ENCODE data around the gene BACE1.

BACE1 gene

DNA sequence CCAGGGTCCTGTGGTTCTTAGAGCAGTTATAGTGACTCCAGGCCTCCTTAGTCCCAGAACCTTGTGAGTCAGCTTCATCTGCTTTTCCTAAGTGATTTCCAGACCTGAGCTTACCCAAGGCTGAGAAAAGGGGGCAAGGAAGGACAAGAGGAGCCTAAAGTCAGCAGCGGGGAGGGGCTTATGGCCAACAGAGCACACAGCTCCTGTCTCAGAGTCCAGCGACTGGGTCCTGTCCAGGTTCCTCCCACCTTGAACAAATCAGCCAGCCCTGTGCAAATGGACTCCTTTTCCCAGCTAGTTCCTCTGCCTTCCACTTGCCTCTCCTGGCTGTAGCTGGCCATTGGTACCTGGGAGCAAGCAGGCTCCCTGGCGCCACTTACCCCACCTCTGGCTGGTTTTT is 10.9 kb downstream of the BACE1 start:
- no peak for DNase-seq

- DNase-seq = no peak
Observed at GRCh38 chr11:117303646-117304315, 12.3 kb downstream of the BACE1 start.

DNA sequence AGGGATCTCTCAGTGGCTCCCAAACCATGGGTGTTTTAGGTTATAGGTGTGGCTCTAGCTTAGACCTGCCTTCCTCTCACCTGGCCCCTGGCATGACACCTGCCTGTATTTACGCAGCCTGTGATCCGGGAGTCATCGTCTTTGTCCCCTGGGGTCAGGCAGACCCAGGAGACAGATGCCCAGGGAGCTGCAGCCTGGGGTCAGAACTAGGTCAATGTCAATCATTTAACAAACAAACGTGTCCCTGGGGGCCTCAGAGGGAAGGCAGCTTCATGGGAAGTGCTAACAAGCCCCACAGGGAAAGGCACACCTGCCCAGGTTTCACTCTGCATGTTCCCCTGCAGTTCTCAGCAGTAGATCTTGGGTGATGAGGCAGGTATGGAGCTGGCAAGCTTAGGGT is 13.0 kb downstream of the BACE1 start:
- DNase-seq = no peak

DNA sequence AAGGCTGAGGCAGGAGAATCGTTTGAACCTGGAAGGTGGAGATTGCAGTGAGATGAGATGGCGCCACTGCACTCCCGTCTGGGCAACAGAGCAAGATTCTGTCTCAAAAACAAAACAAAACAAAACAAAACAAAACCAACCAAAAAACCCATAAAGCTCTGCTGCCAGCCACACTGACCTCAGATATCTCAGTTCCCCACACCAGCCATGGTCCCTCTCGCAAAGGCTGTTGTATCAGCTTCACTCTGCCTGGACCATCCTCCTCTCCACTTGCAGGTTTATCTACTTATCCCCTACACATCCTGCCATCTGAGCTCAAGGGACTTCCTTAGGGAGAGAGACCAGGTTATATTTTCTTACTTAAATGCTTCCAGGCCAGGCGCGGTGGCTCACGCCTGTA is 13.8 kb downstream of the BACE1 start:
- no peak for DNase-seq

- no peak for DNase-seq
Observed at GRCh38 chr11:117300773-117301172, 15.3 kb downstream of the BACE1 start.

GRCh38 chr11:117300283-117300663 is 15.8 kb downstream of the BACE1 start:
- no peak for DNase-seq

DNA sequence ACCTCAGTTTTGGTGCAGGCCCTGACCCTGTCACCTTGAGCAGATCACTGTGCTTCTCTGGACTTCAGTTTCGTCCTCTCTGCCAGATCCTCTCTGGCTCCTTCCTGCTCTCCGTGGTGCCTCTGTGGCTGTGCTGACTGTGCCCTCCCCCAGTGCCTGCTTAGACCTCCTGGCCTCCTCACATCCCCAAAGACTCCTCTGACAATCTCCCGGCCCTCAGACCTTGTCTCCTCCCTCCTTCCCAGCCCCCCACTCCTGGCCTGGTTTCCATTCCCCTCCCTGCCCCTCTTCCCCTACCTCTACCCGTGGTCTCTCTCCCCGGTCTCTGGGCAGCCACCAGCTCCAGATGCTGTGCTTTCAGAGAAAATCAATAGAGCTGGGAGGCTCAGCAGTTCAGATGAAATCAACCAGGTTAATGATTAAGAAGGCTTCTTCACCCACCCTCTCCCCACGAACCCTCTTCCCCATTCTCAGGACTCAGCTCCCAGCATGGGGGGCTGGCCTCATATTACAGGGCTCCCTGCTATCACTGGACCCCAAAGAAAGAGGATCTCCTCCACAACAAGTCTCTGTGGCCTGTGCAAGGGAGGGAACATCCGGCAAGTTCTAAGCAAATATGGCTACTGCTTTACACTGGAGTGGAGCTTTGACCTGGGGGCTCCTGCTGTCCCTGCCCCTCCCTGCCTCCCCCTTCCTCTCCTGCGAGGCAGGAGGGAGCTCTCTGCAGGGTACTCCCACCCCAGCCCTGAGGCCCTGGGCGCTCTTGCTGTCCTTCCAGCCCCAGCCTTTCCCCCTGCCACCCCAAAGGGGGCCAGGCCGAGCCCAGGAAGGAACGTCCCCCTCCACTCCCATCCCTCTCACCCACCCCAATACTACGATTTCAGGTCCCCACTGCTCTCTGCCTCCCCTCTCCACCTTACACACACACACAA is 16.4 kb downstream of the BACE1 start:
- no peak for DNase-seq

- DNase-seq = no peak
Observed at GRCh38 chr11:117298195-117298594, 17.9 kb downstream of the BACE1 start.

DNA sequence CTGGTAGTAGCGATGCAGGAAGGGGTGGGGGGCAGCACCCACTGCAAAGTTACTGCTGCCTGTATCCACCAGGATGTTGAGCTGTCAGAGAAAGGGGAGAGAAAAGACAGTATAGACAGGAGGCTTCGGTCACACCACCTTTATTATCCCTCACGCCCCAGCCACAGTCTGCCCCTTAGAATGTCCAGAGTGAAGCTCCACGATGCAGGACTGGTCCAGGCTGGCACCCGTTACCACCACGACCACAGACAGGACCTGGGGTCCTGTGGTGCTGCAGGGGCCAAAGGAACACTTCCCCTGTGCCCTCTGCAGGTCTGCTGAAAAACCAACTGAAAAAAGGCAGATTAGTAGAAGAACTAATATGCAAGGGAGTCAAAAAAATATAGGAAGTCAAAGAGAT is 19.2 kb downstream of the BACE1 start:
- no peak for DNase-seq

GRCh38 chr11:117295438-117296137 is 20.5 kb downstream of the BACE1 start:
- DNase-seq = no peak

DNA sequence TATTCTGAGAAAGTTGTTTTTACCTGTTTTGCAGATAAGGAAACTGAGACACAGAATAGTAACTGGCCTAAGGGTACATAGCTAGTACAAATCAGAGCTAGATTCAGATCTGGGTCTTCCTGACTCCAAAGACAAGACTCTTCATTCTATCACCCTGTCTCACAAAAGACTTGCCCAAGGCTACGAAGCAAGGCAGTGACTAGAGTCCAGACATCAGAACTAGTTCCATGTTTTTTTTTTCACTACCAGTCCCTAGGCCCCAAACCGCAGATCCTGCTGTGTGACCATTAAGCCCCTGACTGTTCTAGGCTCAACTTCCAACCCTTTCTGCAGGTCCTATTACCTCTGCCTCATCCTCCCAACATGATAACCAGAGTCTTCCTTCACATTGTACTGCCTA is 23.4 kb downstream of the BACE1 start:
- DNase-seq = no peak

DNA sequence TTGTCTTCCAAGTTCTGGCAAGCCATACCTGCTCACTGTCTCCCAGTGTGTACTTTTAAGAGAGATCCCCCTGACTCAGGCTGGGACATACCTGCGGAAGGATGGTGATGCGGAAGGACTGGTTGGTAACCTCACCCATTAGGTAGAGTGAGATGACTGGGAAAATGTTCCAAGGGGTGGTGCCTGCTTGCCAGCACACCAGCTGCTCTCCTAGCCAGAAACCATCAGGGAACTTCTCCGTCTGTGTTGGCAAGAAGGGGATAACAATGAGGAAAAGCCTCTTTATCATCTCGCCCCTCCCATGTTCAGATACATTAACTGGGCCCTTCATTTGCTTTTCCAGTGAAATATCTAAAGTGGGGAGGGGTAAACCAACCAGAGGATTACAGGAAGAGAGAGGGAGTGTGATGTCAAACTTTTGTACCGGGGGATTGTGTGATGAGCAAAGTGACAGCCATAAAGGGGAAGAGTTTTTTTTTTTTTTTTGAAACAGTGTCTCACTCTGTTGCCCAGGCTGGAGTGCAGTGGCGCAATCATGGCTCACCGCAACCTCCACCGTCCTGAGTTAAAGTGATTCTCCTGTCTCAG is 25.2 kb downstream of the BACE1 start, which contains the start of gene BACE1-AS:
BACE1-AS (plus strand) TSS at position 538 of the 588 bp plus-strand sequence.
- DNase-seq = no peak

DNA sequence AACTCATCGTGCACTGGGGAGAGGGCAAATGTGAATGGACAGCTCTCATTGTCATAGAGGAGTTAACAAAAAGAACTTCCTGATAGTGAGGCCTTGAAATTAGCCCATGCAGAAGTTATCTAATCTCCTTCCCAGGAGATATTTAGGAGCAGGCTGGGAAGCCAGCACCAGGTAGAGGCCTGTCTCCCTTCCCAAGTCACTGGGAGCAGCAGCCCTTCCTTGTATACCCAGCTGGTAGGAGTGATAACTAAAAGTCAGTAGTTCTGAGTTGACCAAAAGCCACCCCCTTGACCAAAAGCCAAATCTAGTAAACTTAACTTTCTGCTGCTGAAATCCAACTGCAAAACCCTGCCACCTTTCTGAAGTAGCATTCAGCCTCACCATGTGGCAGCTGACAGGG is 26.3 kb downstream of the BACE1 start:
- DNase-seq = no peak

DNA sequence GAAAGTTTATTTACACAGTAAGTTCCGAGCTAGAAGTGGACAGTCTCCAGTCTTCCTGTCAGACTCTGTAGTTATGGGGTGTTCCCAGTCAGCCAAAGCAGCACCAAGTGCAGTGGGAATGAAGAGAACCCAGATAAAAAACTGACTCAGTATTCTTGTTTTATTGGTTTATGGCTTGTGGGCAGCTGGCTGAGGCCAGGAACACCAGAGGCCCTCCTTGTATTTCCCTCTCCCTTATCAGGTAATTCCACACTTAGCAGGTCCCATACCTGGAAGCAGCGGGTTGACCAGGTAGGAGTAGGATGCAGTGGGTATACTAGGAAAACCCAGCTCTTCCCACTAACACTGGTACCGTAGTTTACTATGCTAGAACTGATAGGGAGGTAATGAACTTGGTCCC is 28.4 kb downstream of the BACE1 start:
- no peak for DNase-seq

DNA sequence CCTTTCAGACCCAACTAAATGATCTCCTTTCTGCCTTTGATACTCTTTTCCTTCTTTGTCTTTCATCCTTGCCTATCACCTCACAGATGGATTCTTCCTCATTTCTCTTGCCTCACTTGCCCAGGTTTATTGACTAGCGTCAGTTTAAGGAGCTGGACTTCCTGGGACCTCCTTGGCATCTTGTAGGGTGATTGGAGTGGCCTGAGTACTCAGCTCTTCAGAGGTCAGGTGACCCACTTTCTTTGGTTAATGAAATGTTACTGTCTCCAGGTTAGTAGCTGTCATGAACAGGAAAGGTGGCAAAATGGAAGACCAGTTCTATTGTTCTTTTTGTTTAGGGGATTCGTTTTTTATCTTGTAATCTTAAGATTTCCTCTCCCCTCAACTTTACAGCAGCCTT is 29.5 kb downstream of the BACE1 start:
- DNase-seq = no peak

GRCh38 chr11:117284053-117284452 is 32.0 kb downstream of the BACE1 start:
- DNase-seq = no peak

DNA sequence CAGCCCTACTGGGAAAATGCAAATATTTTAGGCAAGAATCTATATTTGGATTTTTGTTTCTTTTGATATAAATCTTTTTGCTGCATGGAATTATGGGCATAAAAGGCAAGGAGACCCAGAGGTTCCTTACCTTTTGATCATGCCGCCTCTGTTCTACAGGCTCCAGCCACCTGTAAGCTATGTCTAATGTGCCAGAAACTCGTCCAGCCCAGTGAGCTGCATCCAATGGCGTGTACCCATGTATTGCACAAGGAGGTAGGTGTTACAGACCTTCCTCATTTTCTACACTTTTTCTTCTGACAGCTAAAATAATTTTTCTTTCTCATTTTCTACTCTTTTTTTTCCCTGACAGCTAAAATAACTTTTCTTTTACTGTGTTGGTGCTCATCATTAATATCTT is 33.1 kb downstream of the BACE1 start:
- DNase-seq = no peak

GRCh38 chr11:117281869-117282268 is 34.2 kb downstream of the BACE1 start:
- no peak for DNase-seq

DNA sequence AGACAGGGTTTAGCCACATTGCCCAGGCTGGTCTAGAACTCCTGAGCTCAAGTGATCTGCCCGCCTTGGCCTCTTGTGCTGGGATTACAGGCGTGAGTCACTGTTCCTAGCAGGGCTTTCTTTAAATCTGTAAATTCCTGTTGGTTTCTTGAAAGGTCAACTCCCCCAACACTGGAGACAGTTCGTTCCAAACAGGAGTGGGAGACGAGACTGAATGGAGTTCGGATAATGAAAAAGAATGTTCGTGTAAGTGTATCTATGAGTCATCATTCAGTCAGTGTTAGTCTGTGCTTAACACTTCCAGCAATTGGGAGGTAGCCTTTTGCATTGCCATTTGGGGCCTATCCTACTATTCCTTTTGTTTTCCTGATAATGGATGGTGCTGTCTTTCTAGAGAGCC is 34.9 kb downstream of the BACE1 start:
- peak; percentile 53 for DNase-seq

GRCh38 chr11:117279711-117280376 is 36.2 kb downstream of the BACE1 start:
- no peak for DNase-seq

DNA sequence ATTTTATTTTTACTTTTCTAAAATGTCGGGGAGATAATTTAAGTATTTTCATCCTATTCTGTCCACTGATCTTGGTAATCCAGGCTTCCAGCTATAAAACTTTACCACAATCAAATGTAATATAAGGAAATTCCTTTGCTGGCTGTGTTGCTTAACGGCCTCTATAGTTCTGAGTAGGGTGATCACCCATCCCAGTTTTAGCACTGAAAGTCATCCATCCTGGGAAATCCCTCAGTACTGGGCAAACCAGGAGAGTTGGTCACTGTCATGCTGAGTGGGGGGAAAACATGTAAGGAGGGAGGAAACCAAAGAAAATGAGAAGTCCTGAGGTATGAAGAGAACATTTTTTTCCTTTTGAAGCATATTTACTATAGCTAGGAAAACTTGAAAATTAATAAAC is 37.7 kb downstream of the BACE1 start:
- DNase-seq = no peak

DNA sequence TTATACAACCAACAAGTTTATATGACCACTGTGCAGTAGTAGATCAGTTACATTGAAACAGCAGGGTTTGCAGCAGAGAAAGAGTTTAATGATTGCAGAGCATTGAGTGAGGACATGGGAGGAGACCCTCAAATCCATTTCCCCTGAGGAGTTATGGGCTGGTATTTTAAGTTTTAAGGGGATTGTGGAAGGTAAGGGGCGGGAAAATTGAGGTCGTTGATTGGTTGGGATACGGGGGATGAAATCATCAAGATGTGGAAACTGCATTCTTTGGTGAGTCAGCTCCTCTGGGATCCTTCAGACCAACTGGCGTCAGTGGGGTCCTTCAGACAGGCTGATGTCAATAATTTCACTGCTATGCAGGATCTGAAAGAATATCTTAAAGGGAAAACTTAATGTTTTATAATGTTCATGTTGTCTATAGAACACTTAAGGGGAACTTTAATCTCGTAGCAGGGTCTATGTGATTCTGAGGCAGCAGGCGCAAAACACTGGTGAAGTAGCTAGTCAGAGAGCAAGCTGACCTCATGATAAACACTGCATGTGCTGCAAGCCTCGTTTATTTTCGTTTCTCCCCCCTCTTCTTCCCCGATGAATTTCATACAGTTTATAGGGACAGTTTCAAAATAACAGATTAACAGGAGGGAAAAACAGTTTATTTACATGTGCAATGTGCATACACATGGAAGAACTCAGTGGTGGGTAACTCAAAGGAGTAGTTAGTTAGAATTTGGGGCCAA is 42.3 kb downstream of the BACE1 start:
- DNase-seq = peak; percentile 64

Measured in T1000 (cell line).